Peyer's patch (tissue), 4 donors: ENCODE data around the gene C9orf152.

Experiments used
- POLR2A ChIP-seq, 2 donors: fragments of 450-650 bp; IDR thresholded peaks; one replicate each; pipeline ENCODE4 v1.5.1; 2017; ENCODE audit warnings: antibody characterized with exemption in 2 of 2, mild to moderate bottlenecking in 2 of 2, moderate library complexity in 2 of 2
- TF ChIP-seq, protein P1 (sequence below), 6 experiments: fragments of 450-650 bp in 4 of 6; fragments of 200-600 bp in 2 of 6; sonication (generic) in 1 of 6; IDR thresholded peaks; one replicate each; pipeline ENCODE4 v1.5.1; 2017 to 2019; ENCODE audit warnings: antibody characterized with exemption in 6 of 6, mild to moderate bottlenecking in 3 of 6, moderate library complexity in 1 of 6

DNA sequence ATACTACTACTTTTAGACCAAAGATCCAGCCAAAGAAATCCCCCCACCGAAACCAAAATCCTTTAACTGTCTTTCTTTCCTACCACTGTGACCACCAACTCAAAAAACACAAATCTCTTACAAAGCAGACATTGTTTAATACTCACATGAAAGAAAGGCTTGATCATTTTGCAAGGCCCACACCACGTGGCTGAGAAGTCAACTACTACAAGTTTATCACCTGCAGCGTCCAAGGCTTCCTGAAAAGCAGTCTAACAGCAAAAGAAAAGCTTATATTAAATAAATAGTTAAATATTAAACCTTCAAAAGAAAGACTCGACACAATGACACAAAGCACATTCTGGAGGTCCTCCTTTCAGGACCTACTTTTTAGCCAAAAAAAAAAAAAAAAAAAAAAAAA, 43.3 kb upstream of the C9orf152 start:
- TF ChIP-seq, protein P1, sequence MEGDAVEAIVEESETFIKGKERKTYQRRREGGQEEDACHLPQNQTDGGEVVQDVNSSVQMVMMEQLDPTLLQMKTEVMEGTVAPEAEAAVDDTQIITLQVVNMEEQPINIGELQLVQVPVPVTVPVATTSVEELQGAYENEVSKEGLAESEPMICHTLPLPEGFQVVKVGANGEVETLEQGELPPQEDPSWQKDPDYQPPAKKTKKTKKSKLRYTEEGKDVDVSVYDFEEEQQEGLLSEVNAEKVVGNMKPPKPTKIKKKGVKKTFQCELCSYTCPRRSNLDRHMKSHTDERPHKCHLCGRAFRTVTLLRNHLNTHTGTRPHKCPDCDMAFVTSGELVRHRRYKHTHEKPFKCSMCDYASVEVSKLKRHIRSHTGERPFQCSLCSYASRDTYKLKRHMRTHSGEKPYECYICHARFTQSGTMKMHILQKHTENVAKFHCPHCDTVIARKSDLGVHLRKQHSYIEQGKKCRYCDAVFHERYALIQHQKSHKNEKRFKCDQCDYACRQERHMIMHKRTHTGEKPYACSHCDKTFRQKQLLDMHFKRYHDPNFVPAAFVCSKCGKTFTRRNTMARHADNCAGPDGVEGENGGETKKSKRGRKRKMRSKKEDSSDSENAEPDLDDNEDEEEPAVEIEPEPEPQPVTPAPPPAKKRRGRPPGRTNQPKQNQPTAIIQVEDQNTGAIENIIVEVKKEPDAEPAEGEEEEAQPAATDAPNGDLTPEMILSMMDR (IDR thresholded peaks at IDR 0.05), result no peak
- no peak for TF ChIP-seq POLR2A (IDR thresholded peaks at IDR 0.05)
